ENCODE measurements around the gene FOXD2. TPM values are rescaled to one million over a fixed set of nuclear protein-coding genes. Genes with fewer than 3 reads are reported as not detected.

Gene FOXD2
- total RNA-seq, 1 donor from 2014 or later, result 0.07 TPM

DNA sequence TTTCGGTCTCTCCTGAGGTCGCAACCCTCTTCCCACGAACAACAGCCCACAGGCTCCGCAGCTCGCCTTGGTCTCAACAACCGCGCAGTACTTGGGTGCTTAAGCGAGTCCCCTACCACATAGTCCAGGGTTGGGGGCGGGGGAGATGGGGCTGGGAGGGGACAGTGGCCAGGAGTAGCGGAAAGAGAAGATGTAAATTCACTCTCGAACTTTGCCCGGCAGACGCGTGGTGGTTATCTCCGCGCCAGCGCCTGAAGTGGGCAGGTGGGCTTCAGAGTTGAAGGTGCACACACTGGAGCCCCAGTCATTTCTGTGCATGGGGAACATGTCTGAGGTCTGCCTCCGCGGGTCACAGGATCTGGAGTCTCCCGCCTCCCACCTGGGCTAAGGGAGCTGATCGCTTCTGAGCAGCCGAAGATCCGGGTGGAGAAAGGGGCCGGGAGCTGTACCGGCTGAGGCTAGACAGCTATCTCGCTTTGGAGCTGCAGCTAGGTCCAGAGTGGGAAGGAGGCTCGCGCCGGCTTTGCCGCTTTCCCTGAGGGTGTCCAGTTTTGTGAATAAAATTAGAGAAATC, 4.3 kb upstream of the FOXD2 start:
- peaks cover 10% of the 10 kb centered on the region for H3K9me3 Mint-ChIP-seq (ENCODE audit: unreplicated experiment)
- Histone ChIP-seq H3K27ac (ENCODE audit: low read depth, low read length) (no peak overlapping the region), H3K27me3 (ENCODE audit: insufficient read depth, low read length) (peaks cover 64% of the 10 kb centered on the region), H4K20me1 (ENCODE audit: insufficient read depth, low read length) (peaks cover 27% of the 10 kb centered on the region), H3K4me1 (ENCODE audit: insufficient read depth, low read length) (peaks cover 18% of the 10 kb centered on the region), H3K9me3 (ENCODE audit: insufficient read depth, low read depth, low read length) (no peaks in the 10 kb centered on the region), H3K9ac (ENCODE audit: low read length) (no peak overlapping the region), H3K79me2 (ENCODE audit: insufficient read depth, low read length) (no peaks in the 10 kb centered on the region), H2AFZ (ENCODE audit: low read depth, low read length) (peak overlapping the region; percentile 32), H3K4me2 (ENCODE audit: low read length) (peak overlapping the region; percentile 69), H3K4me3 (ENCODE audit: insufficient read depth, low read depth, low read length) (no peak overlapping the region), H3K36me3 (ENCODE audit: insufficient read depth, low read length) (no peaks in the 10 kb centered on the region)
- no peak overlapping the region for H3K27ac Mint-ChIP-seq (ENCODE audit: unreplicated experiment)
- FAIRE-seq (no peak), DNase-seq (ENCODE audit: low read depth) (no peak)
- TF ChIP-seq EZH2 (IDR thresholded peaks at IDR 0.05; ENCODE audit: insufficient read depth, low read length), result no peak
- TF ChIP-seq, protein P1, sequence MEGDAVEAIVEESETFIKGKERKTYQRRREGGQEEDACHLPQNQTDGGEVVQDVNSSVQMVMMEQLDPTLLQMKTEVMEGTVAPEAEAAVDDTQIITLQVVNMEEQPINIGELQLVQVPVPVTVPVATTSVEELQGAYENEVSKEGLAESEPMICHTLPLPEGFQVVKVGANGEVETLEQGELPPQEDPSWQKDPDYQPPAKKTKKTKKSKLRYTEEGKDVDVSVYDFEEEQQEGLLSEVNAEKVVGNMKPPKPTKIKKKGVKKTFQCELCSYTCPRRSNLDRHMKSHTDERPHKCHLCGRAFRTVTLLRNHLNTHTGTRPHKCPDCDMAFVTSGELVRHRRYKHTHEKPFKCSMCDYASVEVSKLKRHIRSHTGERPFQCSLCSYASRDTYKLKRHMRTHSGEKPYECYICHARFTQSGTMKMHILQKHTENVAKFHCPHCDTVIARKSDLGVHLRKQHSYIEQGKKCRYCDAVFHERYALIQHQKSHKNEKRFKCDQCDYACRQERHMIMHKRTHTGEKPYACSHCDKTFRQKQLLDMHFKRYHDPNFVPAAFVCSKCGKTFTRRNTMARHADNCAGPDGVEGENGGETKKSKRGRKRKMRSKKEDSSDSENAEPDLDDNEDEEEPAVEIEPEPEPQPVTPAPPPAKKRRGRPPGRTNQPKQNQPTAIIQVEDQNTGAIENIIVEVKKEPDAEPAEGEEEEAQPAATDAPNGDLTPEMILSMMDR (IDR thresholded peaks at IDR 0.05; ENCODE audit: insufficient read depth, low read depth, low read length), result no peak
- H3K36me3 Mint-ChIP-seq (ENCODE audit: low read depth, unreplicated experiment), result peaks cover 3% of the 10 kb centered on the region
- peaks cover 12% of the 10 kb centered on the region for H3K4me1 Mint-ChIP-seq (ENCODE audit: low read depth, unreplicated experiment)
- peaks cover 72% of the 10 kb centered on the region for H3K27me3 Mint-ChIP-seq (ENCODE audit: low read depth, unreplicated experiment)
- peak overlapping the region; percentile 71 for H3K4me3 Mint-ChIP-seq (ENCODE audit: unreplicated experiment)

DNA sequence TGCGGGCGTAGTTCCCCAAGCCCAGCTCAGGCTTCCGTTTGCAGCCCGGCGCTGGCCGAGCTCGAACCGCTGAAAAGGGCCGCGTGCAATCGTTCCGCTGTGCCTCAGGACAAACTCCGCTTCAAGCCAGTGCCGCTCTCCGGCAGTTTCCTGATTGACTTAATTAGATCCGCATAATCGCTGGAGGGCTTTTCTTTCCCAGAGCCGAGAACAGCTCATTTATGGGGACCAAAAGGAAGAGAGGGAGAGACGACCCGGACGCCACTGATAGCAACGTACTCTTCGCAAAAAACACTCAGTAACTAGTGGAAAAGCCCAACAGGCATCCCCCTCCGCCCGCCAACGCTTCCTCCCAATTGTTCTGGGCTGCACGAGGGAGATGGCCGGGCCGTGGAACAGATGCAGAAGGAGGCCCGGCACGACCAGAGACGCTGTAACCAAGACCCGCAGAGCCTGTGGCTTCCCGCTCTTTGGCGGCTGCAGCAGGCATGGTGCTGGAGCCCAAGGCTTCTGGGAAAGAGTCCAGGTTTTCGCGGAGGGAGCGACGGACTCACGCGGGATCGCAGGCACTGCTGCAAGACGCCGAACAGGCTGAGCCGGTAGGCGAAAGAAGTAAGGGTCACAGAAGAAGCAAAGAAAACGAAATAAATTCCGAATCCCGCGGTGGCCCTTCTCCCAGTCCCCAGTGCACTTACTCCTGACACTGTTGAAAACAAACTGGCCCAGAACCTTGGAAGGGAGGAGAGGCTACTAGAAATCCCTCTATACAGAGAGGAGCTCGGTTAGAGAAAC, 3.6 kb upstream of the FOXD2 start:
- H3K79me2 ChIP-seq (ENCODE audit: insufficient read depth, low read length), result no peaks in the 10 kb centered on the region
- FAIRE-seq (no peak), DNase-seq (ENCODE audit: low read depth) (peak; percentile 34)
- Mint-ChIP-seq H3K27ac (ENCODE audit: unreplicated experiment) (no peak overlapping the region), H3K9me3 (ENCODE audit: unreplicated experiment) (peaks cover 10% of the 10 kb centered on the region), H3K4me3 (ENCODE audit: unreplicated experiment) (peak overlapping the region; percentile 71), H3K36me3 (ENCODE audit: low read depth, unreplicated experiment) (peaks cover 3% of the 10 kb centered on the region), H3K4me1 (ENCODE audit: low read depth, unreplicated experiment) (peaks cover 12% of the 10 kb centered on the region), H3K27me3 (ENCODE audit: low read depth, unreplicated experiment) (peaks cover 65% of the 10 kb centered on the region)
- H3K27me3 ChIP-seq (ENCODE audit: insufficient read depth, low read length), result peaks cover 62% of the 10 kb centered on the region
- H3K36me3 ChIP-seq (ENCODE audit: insufficient read depth, low read length), result no peaks in the 10 kb centered on the region
- no peak overlapping the region for H3K9ac ChIP-seq (ENCODE audit: low read length)
- H3K4me2 ChIP-seq (ENCODE audit: low read length), result peak overlapping the region; percentile 69
- TF ChIP-seq, protein P1 (IDR thresholded peaks at IDR 0.05; ENCODE audit: insufficient read depth, low read depth, low read length), result no peak
- TF ChIP-seq EZH2 (IDR thresholded peaks at IDR 0.05; ENCODE audit: insufficient read depth, low read length), result peak; percentile 84
- H3K9me3 ChIP-seq (ENCODE audit: insufficient read depth, low read depth, low read length), result no peaks in the 10 kb centered on the region
- peaks cover 18% of the 10 kb centered on the region for H3K4me1 ChIP-seq (ENCODE audit: insufficient read depth, low read length)
- H3K27ac ChIP-seq (ENCODE audit: low read depth, low read length), result no peak overlapping the region
- H4K20me1 ChIP-seq (ENCODE audit: insufficient read depth, low read length), result peaks cover 27% of the 10 kb centered on the region
- no peak overlapping the region for H3K4me3 ChIP-seq (ENCODE audit: insufficient read depth, low read depth, low read length)
- H2AFZ ChIP-seq (ENCODE audit: low read depth, low read length), result peak overlapping the region; percentile 32

Data from astrocyte (in vitro differentiated cells and primary cell).